Jurkat, Clone E6-1 (cell line): ENCODE results near the gene NEURL2.
A peak's percentile ranks its signal among the peaks of the same experiment; 100 is the strongest.

ENCODE experiments used
- DNase-seq: peaks from one replicate; pipeline ENCODE4 v3.0.0-alpha.2; 2011; ENCODE audit warnings: low read depth, low spot score
- H3K4me3 ChIP-seq: 2 replicates; pipeline ENCODE4 v1.5.1; 2011; ENCODE audit warnings: mild to moderate bottlenecking, low read length, control low read depth, moderate library complexity

NEURL2 gene

DNA sequence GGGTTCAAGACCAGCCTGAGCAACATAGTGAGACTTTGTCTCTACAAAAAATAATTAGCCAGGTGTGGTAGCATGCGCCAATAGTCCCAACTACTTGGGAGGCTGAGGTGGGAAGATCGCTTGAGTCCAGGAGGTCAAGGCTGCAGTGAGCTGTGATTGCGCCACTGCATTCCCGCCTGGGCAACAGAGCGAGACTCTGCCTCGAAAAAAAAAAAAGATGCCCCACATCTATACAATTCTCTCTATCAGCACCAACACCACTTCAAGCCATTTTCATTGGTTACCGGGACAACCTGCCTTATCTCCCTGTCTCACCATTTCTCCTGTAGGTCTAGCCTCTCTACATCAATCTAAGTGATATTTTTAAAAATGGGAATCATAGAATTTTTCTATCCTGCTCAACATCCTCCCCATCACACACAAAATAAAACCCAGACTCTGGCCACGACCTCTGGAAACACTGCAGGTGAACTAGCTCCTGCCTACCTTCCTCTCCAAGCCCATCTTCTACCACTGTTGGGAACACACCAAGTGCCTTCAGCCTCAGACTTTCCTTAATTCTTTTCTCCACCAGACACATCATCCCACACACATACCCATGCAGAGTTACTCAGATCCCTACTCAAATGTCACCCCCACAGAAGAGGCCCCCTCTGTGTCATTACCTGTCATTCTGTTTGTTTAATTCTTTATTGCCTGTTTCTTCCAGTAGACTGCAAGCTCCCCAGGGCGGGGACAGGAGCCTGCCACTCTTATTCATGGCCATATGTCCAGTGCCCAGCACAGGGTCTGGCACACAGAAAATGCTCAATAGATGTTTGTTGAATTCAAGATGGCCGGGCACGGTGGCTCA is 30.6 kb upstream of the NEURL2 start:
- no peak overlapping the region for H3K4me3 ChIP-seq
- DNase-seq, result no peak

- H3K4me3 ChIP-seq, result no peak overlapping the region
Observed at GRCh38 chr20:45920462-45921336, 29.7 kb upstream of the NEURL2 start.

DNA sequence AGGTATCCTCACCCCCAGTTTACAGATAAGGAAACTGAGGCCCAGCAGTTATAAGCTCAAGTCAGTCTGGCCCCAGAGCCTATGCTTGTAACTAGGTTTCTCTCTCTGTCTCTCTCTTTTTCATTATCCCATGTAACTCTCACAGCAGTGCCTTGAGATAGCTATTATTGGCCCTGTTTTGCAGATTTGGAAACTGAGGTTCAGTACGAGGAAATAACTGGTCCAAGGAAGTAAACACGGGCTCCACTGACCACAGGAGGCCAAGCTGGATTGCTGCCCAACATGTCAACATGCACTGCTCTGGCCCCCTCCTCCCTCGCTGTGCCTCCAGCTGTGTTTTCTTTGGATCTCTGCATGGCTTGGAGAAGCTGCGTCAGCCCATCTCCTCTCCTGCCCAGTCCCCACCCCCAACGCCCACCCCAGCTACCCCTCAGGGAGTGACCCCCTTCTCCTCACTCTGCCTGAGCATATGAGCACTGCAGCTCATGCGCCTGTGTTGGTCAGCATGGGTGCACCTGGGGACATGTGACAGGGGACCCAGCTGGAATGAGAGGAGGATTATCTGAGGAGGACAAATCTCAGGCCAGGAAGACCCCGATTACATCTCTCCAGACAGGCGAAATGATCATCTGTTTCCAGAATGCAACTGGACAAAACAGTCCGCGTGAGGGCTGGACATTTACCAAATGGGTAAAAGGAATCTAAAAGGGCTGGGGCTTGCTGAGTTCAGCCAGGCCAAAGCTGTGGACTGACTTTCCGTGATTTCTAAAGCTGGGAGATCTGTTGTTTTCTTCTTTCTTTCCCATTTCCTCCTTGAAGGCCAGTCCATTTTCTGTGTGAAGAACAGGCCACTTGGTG is 28.8 kb upstream of the NEURL2 start:
- DNase-seq, result no peak
- no peak overlapping the region for H3K4me3 ChIP-seq

More at GRCh38 chr20:45920462-45921336, 29.7 kb upstream of the NEURL2 start:
- no peak for DNase-seq

- no peak for DNase-seq
- H3K4me3 ChIP-seq, result no peak overlapping the region
Observed at GRCh38 chr20:45918779-45919537, 27.9 kb upstream of the NEURL2 start.

DNA sequence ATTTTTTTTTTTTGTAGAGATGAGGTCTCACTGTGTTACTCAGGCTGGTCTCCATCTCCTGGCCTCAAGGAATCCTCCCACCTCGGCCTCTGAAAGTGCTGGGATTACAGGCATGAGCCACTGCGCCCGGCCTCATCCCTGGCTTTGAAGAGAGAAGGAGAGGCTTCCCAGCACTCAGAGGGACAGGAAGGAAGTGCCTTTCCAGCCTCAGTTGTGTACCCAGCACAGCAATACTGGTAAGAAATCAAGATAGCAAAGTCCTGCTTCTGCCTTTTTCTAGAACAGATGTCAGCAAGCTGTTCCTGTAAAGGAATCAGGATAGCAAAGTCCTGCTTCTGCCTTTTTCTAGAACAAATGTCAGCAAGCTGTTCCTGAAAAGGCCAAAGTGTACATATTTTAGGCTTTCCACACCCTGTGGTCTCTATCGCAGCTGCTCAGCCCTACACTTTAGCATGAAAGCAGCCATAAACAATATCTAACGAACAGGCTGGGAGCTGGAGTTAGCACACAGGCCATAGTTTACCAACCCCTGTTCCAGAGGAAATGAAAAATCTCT is 27.3 kb upstream of the NEURL2 start:
- DNase-seq, result no peak
- H3K4me3 ChIP-seq, result no peak overlapping the region

DNA sequence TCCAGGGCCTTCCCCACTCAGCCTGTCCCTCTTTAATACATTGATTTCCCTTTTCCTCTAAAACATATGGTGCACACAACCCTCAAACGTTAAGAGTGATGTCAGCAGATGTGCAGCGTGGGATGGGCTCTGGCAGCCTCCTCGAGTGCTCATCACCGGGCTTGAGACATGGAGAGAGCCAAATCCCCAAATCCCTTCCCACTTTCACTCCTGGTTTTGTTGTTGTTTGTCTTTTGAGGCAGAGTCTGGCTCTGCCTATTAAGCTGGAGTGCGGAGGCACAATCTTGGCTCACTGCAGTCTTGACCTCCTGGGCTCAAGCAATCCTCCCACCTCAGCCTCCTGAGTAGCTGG is 26.8 kb upstream of the NEURL2 start:
- DNase-seq, result no peak
- no peak overlapping the region for H3K4me3 ChIP-seq

- DNase-seq, result no peak
- no peak overlapping the region for H3K4me3 ChIP-seq
Observed at GRCh38 chr20:45913116-45913515, 22.1 kb upstream of the NEURL2 start.

GRCh38 chr20:45912344-45912682 is 21.3 kb upstream of the NEURL2 start:
- no peak for DNase-seq
- no peak overlapping the region for H3K4me3 ChIP-seq

- no peak for DNase-seq
- no peak within 1 kb of the TSS for H3K4me3 ChIP-seq
Observed at GRCh38 chr20:45911486-45912343, 20.7 kb upstream of the NEURL2 start, which contains the start of gene PLTP. PLTP (minus strand) TSS chr20:45912155; CDS start chr20:45911452, 703 bp downstream.

DNA sequence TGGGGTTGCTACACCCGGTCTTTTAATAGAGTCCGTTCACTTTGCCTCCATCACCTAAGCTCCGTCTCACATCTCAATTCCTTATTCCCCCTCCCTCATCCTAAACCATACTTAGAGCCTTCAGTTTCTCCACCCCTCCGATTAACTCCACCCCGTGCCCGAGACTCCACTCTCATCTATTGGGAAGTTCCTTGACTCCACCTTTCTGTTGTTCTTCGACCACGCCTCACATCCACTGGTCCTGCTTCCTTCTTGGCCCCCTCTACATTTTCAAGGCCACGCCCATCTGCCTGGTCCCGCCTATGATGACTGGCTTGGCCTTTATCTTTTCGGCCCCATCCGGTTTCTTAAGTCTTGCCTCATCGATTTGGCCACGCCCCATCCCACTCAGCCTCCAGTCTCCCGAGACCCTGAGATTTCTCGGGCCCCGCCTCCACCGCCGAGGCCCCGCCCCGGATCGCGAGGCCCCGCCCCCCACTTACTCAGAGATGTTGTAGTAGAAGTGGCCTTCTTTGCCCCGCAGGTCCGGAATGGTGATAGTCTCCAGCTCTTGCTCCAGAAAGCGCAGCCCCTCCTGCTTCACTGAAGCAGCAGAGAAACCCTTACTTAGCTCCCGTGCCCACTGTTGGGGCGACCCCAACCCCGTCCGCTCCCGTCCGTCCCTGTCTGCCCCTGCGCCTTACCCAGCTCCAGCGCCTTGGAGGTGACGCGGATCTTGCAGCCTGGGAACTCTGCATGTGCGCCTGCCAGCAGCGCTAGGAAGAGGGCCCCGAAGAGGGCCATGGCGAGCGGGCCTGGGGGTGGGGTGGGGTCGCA is 19.9 kb upstream of the NEURL2 start:
- peak; percentile 86 for DNase-seq
- H3K4me3 ChIP-seq, result peak overlapping the region; percentile 21

DNA sequence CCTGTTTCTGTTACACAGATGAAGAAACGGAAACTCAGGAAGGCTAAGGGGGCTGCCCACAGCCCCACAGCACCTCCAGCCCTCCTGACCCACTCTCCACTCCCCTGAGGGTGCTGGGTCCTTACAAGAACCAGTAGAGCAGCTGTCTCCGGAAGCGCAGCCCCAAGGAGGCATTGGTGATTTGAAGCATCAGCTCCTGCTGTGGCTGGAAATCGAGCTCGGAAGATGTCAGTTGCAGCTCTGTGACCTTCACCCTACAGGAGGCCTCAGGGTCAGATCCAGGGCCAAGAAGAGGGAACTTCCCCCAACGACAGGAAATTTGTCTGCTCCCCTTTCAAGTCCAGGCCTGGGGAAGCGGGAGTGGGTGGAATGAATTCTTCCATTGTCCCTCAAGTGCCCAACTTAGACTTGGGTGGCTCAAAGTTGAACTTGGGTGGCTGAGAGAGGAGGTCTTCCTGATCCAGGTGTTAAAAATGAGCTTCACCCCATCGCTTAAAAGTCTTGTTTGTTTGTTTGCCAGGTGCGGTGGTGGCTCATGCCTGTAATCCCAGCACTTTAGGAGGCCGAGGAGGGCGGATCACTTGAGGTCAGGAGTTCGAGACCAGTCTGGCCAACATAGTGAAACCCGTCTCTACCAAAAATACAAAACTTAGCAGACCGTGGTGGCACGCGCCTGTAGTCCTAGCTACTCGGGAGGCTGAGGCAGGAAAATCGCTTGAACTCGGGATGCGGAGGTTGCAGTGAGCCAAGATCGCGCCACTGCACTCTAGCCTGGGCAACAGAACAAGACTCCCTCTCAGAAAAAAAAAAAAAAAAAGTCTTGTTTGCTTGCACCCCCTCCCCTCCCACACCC is 19.0 kb upstream of the NEURL2 start:
- peak overlapping the region; percentile 21; the same call in 1 of the 2 replicates for H3K4me3 ChIP-seq
- DNase-seq, result no peak

DNA sequence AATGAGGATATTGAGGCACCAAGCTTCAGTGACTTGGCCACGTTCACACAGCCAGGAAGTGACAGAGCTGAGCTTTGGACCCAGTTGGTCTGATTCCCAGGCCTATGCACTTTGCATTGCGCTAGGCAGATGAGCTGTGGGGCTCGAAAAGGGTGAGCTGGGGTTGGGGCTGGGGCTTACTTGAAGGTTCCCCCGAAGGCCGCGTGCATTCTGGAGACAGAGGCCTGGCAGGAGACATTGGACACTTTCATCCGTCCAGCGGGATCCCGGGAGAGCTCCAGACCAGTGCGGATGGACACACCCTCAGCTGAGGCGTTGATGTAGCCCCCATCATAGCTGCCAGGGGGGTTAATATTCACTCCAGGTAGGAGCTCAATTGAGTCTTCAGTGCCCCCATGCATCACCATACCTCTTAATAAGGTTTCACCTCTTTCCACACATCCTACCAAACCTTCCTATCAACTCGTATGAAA is 18.4 kb upstream of the NEURL2 start:
- H3K4me3 ChIP-seq, result no peak overlapping the region
- DNase-seq, result no peak

DNA sequence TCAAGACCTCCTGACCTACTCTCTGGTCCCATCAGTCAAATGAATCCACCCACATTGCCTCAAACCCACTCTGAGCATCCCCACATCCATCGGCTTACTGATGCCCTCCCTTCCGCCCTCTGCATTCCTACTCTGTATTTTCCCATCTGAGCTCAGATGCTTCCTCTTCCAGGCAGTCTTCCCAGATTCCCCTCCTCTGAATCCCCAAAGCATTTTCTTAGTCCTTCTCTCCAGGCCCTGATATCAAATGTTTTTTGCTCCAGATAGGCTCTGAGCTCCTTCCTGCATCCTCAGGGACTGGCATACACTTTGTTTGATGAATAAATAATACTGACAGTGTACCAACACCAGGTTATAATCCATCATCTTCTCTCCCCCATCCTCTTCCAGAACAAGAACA is 17.1 kb upstream of the NEURL2 start:
- no peak for DNase-seq

GRCh38 chr20:45907219-45907948 is 16.4 kb upstream of the NEURL2 start:
- no peak for DNase-seq
- H3K4me3 ChIP-seq, result no peak overlapping the region

More for the DNA sequence above, 17.1 kb upstream of the NEURL2 start:
- no peak overlapping the region for H3K4me3 ChIP-seq

DNA sequence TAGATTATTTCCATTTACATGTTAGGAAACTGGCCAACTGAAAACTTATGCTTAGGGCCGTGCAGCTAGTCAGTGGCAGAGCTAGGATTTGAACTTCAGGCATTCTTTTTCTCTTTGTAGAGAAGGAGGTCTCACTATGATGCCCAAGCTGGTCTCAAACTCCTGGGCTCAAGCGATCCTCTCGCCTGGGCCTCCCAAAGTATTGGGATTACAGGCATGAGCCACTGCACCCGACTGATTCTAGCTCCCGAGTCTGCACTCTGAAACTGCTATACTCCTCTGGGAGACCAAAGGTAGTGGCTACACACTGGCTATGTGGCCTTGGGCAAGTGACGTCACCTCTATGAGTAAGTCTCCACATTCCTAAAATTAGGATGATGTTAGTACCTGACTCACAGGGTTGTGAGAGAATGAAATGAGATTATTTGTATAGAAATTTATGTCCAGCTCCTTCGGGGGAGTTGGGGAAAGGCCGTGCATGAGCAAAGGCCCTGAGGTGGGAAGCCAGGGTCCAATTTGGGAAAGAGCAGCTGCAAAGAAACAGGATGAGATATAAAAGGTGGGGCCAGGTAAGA is 14.6 kb upstream of the NEURL2 start:
- H3K4me3 ChIP-seq, result no peak overlapping the region
- no peak for DNase-seq
